A673 (cell line): Measurements from ENCODE around the gene EFS.

ENCODE experiments used
- CTCF ChIP-seq: fragments of 300-800, 200-600 bp; sonication (generic); conservative IDR thresholded peaks from 2 replicates; pipeline ENCODE4 v1.5.1; 2017; ENCODE audit warnings: low read depth, mild to moderate bottlenecking, antibody characterized with exemption, low read length, moderate library complexity, mixed read lengths
- EZH2 ChIP-seq: fragments of 200-600 bp; sonication (generic); IDR thresholded peaks from 2 replicates; pipeline ENCODE4 v1.6.1; 2017; ENCODE audit warnings: borderline replicate concordance, low read depth, mild to moderate bottlenecking, mixed read lengths, antibody characterized with exemption, low read length; ENCODE audit not compliant: poor library complexity, severe bottlenecking

GRCh38 chr14:23353433-23353780 lies 11.6 kb downstream of the EFS start:
- TF ChIP-seq EZH2 (no peak), CTCF (no peak)
